Left forelimb (tissue), 1 donor: ENCODE measurements around the gene SLC9A8.
"Not testable (repeated sequence)": the region's sequence is repeated elsewhere in the genome, so short reads cannot be mapped to it uniquely, and the experiment has no call there.

Source experiments
- DNase-seq: peaks from one replicate; pipeline ENCODE4 v3.0.0-alpha.2; 2018; ENCODE audit warnings: low spot score

SLC9A8 gene

GRCh38 chr20:49812507-49813304, at the start of gene SLC9A8:
TSS of gene SLC9A8 (plus strand) at chr20:49812828. CDS start at chr20:49812923, 95 bp downstream.
- peak; percentile 93 for DNase-seq

- no peak for DNase-seq
Observed at GRCh38 chr20:49762940-49763766, 49.5 kb upstream of the SLC9A8 start.

GRCh38 chr20:49765413-49765736, 47.3 kb upstream of the SLC9A8 start:
- DNase-seq, result no peak

- no peak for DNase-seq
Observed at GRCh38 chr20:49765846-49766541, 46.6 kb upstream of the SLC9A8 start.

GRCh38 chr20:49766979-49767521, 45.6 kb upstream of the SLC9A8 start:
- no peak for DNase-seq

- DNase-seq, result no peak
Observed at GRCh38 chr20:49768204-49769047, 44.2 kb upstream of the SLC9A8 start.

GRCh38 chr20:49769048-49769581, 43.5 kb upstream of the SLC9A8 start:
- no peak for DNase-seq

GRCh38 chr20:49770634-49771033, 42.0 kb upstream of the SLC9A8 start:
- DNase-seq, result no peak

GRCh38 chr20:49774213-49774612, 38.4 kb upstream of the SLC9A8 start:
- not testable (repeated sequence) for DNase-seq

- no peak for DNase-seq
Observed at GRCh38 chr20:49775229-49775693, 37.4 kb upstream of the SLC9A8 start.

- no peak for DNase-seq
Observed at GRCh38 chr20:49779972-49780371, 32.7 kb upstream of the SLC9A8 start.

- DNase-seq, result no peak
Observed at GRCh38 chr20:49781676-49782075, 31.0 kb upstream of the SLC9A8 start.

GRCh38 chr20:49782439-49782838, 30.2 kb upstream of the SLC9A8 start:
- DNase-seq, result not testable (repeated sequence)

GRCh38 chr20:49783021-49783995, 29.3 kb upstream of the SLC9A8 start:
- DNase-seq, result not testable (repeated sequence)

- no peak for DNase-seq
Observed at GRCh38 chr20:49784291-49784690, 28.3 kb upstream of the SLC9A8 start.

GRCh38 chr20:49785149-49785851, 27.3 kb upstream of the SLC9A8 start:
- DNase-seq, result no peak

GRCh38 chr20:49785852-49786175, 26.8 kb upstream of the SLC9A8 start:
- DNase-seq, result no peak

GRCh38 chr20:49786196-49786595, 26.4 kb upstream of the SLC9A8 start:
- DNase-seq, result no peak

GRCh38 chr20:49786668-49787370, 25.8 kb upstream of the SLC9A8 start:
- no peak for DNase-seq
